ENCODE results near the gene KIF20A. TPM values are rescaled to one million over a fixed set of nuclear protein-coding genes. Genes with fewer than 3 reads are reported as not detected.

The KIF20A gene
- 10 to 100 TPM in 1 of 4 donors, not detected in 3; 33.8 TPM for total RNA-seq

DNA sequence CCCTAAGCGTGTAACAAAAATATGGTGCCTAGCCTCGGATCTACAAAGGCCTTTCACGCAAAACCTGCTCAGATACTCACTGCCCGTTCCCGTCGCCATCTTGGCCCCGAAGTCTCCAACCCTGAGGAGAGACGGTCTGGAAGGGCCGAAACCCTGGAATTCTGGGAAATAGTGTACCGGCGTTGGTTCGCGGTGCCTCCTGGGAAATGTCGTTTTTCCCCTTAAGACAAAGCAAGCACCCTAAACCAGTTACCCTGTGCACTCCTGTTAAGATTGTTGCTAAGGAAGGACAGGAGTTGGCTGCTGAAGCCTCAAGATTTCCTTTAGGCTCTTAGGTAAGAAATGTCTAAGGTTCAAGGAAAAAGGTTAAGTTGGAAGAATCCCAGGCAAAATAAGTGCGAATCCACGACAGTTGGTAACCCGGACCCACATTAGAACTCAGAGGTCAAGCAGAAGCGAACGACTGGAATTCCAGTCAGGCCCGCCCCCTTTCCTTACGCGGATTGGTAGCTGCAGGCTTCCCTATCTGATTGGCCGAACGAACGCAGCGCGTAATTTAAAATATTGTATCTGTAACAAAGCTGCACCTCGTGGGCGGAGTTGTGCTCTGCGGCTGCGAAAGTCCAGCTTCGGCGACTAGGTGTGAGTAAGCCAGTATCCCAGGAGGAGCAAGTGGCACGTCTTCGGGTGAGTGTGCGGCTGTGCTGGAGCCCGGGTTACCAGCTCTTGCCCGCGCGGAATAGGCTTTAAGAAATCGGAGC lies at the start of gene KIF20A, which contains the start of gene BRD8:
TSS of gene KIF20A (plus strand) at position 597 of the 761 bp plus-strand sequence. CDS start 569 bp downstream, outside the sequence.
TSS of gene BRD8 (minus strand) at position 115 of the 761 bp plus-strand sequence. CDS start at position 99, 16 bp downstream.
- intact Hi-C loops (cut with DNase I; ENCODE audit: low total_unique reads): no loop called here
- peak; percentile 92 to 97 for DNase-seq

DNA sequence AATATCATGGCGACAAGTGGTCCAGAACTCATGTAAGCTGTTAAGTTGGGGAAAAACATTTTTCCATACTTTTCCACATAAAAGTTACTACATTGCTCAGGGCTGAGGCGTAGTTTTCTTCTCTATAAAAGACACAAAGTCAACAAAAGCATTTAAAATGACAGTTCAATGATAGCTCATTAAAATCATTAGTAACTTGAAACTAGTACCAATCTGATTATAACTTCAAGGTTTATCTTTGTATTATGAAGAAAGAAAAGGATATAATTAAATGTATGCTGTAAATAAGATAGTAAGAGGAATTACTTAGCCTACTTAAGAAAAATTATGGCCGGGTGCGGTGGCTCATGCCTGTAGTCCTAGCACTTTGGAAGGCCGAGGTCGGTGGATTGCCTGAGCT lies 49.6 kb upstream of the KIF20A start:
- intact Hi-C loops (cut with DNase I; ENCODE audit: low total_unique reads): no loop called here
- H3K4me3 ChIP-seq: no peak overlapping the region
- H3K27ac ChIP-seq: no peak overlapping the region
- no peaks in the 10 kb centered on the region for H3K36me3 ChIP-seq
- no peaks in the 10 kb centered on the region for H3K27me3 ChIP-seq
- no peak for TF ChIP-seq POLR2A (IDR thresholded peaks at IDR 0.05)
- TF ChIP-seq, protein P1, sequence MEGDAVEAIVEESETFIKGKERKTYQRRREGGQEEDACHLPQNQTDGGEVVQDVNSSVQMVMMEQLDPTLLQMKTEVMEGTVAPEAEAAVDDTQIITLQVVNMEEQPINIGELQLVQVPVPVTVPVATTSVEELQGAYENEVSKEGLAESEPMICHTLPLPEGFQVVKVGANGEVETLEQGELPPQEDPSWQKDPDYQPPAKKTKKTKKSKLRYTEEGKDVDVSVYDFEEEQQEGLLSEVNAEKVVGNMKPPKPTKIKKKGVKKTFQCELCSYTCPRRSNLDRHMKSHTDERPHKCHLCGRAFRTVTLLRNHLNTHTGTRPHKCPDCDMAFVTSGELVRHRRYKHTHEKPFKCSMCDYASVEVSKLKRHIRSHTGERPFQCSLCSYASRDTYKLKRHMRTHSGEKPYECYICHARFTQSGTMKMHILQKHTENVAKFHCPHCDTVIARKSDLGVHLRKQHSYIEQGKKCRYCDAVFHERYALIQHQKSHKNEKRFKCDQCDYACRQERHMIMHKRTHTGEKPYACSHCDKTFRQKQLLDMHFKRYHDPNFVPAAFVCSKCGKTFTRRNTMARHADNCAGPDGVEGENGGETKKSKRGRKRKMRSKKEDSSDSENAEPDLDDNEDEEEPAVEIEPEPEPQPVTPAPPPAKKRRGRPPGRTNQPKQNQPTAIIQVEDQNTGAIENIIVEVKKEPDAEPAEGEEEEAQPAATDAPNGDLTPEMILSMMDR (IDR thresholded peaks at IDR 0.05): no peak
- no peak for DNase-seq
- H3K4me1 ChIP-seq: no peaks in the 10 kb centered on the region
- no peaks in the 10 kb centered on the region for H3K9me3 ChIP-seq

More for the DNA sequence above, at the start of gene KIF20A, which contains the start of gene BRD8:
- Histone ChIP-seq H3K4me3 (peak within 1 kb of the TSS; percentile 59 to 93), H3K27me3 (no peaks in the 10 kb centered on the region), H3K4me1 (peaks cover 0 to 4% of the 10 kb centered on the region in 2 donors), H3K9me3 (no peaks in the 10 kb centered on the region), H3K36me3 (no peaks in the 10 kb centered on the region), H3K27ac (peak within 1 kb of the TSS; percentile 93 to 95)
- TF ChIP-seq, protein P1 (IDR thresholded peaks at IDR 0.05): peak in 1 of 4 experiments; percentile 16
- peak; percentile 14 to 16 for TF ChIP-seq POLR2A (IDR thresholded peaks at IDR 0.05)

- intact Hi-C loops (cut with DNase I; ENCODE audit: low total_unique reads): loop anchor here (5.0 kb wide), 1 partner anchor 55 kb away; no protein-coding TSS in a partner anchor
- no peak for DNase-seq
- H3K27me3 ChIP-seq: no peaks in the 10 kb centered on the region
- H3K4me3 ChIP-seq: peak overlapping the region in 1 of 2 donors; percentile 33
- H3K9me3 ChIP-seq: no peaks in the 10 kb centered on the region
- H3K27ac ChIP-seq: no peak overlapping the region
- no peaks in the 10 kb centered on the region for H3K36me3 ChIP-seq
- H3K4me1 ChIP-seq: no peaks in the 10 kb centered on the region
- no peak for TF ChIP-seq POLR2A (IDR thresholded peaks at IDR 0.05)
- TF ChIP-seq, protein P1 (IDR thresholded peaks at IDR 0.05): no peak
Observed at GRCh38 chr5:138132543-138132942, 46.4 kb upstream of the KIF20A start.

GRCh38 chr5:138138949-138139780 lies 39.7 kb upstream of the KIF20A start, which contains the start of gene NME5:
TSS of gene NME5 (minus strand) at chr5:138139428. CDS start at chr5:138138780, 648 bp downstream.
- no peak within 1 kb of the TSS for H3K27ac ChIP-seq
- H3K36me3 ChIP-seq: no peaks in the 10 kb centered on the region
- no peaks in the 10 kb centered on the region for H3K9me3 ChIP-seq
- H3K27me3 ChIP-seq: no peaks in the 10 kb centered on the region
- no peaks in the 10 kb centered on the region for H3K4me1 ChIP-seq
- DNase-seq: peak; percentile 34 to 41
- TF ChIP-seq, protein P1 (IDR thresholded peaks at IDR 0.05): no peak
- no peak for TF ChIP-seq POLR2A (IDR thresholded peaks at IDR 0.05)
- H3K4me3 ChIP-seq: peak within 1 kb of the TSS; percentile 36 to 62
- intact Hi-C loops (cut with DNase I; ENCODE audit: low total_unique reads): no loop called here

Data from uterus (tissue), 4 donors.